ENCODE results near the gene PSMD14.

The PSMD14 gene

DNA sequence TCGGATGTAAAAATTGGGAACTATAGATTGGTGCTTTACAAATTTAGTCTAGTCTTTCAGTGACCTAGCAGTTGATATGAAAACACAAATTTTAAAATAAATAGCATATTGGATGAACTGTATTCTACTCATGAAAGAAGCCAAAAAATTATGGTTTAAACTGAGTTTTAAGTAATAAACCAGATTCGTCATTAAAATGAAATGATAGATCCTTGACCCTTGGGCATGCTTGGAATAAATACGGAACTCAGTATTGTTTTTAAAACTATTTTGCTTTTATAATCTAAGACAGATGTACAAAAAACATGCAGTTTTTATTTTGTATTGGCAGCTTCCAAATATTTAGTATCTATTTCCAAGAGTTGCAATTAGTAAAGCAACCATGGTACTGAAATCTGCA is 73.3 kb downstream of the PSMD14 start:
- DNase-seq (ENCODE audit: low read depth), result no peak
- TF ChIP-seq, protein P1, sequence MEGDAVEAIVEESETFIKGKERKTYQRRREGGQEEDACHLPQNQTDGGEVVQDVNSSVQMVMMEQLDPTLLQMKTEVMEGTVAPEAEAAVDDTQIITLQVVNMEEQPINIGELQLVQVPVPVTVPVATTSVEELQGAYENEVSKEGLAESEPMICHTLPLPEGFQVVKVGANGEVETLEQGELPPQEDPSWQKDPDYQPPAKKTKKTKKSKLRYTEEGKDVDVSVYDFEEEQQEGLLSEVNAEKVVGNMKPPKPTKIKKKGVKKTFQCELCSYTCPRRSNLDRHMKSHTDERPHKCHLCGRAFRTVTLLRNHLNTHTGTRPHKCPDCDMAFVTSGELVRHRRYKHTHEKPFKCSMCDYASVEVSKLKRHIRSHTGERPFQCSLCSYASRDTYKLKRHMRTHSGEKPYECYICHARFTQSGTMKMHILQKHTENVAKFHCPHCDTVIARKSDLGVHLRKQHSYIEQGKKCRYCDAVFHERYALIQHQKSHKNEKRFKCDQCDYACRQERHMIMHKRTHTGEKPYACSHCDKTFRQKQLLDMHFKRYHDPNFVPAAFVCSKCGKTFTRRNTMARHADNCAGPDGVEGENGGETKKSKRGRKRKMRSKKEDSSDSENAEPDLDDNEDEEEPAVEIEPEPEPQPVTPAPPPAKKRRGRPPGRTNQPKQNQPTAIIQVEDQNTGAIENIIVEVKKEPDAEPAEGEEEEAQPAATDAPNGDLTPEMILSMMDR (IDR thresholded peaks at IDR 0.05; ENCODE audit: low read depth, low read length, missing control alignments), result no peak
- no peak overlapping the region for H3K4me3 ChIP-seq (ENCODE audit: low read depth, low read length)
- in situ Hi-C loops (cut with HindIII; ENCODE audit: low sequenced_read_pairs), result no loop called here

- H3K4me3 ChIP-seq (ENCODE audit: low read depth, low read length), result no peak overlapping the region
- TF ChIP-seq, protein P1 (IDR thresholded peaks at IDR 0.05; ENCODE audit: low read depth, low read length, missing control alignments), result no peak
- DNase-seq (ENCODE audit: low read depth), result no peak
- in situ Hi-C loops (cut with HindIII; ENCODE audit: low sequenced_read_pairs), result no loop called here
These were observed 74.5 kb downstream of the PSMD14 start for GRCh38 chr2:161382747-161383146.

DNA sequence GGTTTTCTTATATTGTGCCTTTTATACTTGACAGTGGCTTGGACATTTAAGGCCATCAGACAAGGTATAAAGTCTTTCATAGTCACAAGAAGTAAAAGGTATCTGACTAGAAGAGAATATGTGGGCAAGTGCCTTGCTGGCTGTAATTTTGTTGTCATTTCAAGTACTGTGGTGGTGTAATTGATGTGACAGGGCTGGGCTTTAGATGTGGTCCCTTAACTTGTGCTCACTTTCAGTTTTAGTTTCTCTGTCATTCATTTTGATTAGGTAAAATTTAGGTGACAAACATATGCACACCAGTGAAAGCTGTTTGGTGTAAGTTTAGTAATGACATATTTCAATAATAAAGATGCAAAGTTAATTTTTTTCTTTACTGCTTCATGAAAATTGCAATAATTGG is 76.6 kb downstream of the PSMD14 start:
- TF ChIP-seq, protein P1 (IDR thresholded peaks at IDR 0.05; ENCODE audit: low read depth, low read length, missing control alignments), result no peak
- no peak for DNase-seq (ENCODE audit: low read depth)
- in situ Hi-C loops (cut with HindIII; ENCODE audit: low sequenced_read_pairs), result no loop called here
- H3K4me3 ChIP-seq (ENCODE audit: low read depth, low read length), result no peak overlapping the region

GRCh38 chr2:161386228-161386824 is 78.1 kb downstream of the PSMD14 start:
- in situ Hi-C loops (cut with HindIII; ENCODE audit: low sequenced_read_pairs), result no loop called here
- no peak overlapping the region for H3K4me3 ChIP-seq (ENCODE audit: low read depth, low read length)
- DNase-seq (ENCODE audit: low read depth), result no peak
- TF ChIP-seq, protein P1 (IDR thresholded peaks at IDR 0.05; ENCODE audit: low read depth, low read length, missing control alignments), result no peak

DNA sequence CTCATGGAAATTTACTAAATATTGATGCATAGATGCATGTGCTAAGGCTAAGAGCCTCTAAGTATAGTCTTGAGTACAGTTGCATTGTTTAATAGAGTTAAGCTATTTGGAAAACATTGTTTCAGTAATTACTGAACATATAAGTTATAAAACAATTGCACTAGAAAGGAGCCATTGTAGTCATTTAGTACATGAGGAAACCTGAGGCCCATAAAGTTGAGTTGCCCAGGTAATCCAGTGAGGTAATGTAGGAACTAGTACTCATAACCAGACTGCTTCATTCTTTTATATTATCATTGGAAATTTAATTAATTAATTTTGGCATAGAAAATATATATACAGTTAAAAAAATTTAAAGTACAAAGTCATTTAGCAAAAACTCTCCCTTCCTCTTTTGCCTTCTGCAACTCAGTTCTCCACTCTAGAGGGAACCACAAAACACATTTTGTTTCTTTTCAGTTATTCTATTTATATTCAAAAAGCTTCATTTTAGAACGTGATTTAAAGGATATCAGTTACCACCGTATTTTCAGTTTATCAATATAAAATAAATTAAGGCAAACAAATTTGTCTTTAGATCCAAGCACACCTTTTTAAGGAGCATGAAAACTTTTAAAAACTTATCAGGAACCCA is 80.0 kb downstream of the PSMD14 start:
- H3K4me3 ChIP-seq (ENCODE audit: low read depth, low read length), result no peak overlapping the region
- in situ Hi-C loops (cut with HindIII; ENCODE audit: low sequenced_read_pairs), result no loop called here
- DNase-seq (ENCODE audit: low read depth), result no peak
- TF ChIP-seq, protein P1 (IDR thresholded peaks at IDR 0.05; ENCODE audit: low read depth, low read length, missing control alignments), result no peak

DNA sequence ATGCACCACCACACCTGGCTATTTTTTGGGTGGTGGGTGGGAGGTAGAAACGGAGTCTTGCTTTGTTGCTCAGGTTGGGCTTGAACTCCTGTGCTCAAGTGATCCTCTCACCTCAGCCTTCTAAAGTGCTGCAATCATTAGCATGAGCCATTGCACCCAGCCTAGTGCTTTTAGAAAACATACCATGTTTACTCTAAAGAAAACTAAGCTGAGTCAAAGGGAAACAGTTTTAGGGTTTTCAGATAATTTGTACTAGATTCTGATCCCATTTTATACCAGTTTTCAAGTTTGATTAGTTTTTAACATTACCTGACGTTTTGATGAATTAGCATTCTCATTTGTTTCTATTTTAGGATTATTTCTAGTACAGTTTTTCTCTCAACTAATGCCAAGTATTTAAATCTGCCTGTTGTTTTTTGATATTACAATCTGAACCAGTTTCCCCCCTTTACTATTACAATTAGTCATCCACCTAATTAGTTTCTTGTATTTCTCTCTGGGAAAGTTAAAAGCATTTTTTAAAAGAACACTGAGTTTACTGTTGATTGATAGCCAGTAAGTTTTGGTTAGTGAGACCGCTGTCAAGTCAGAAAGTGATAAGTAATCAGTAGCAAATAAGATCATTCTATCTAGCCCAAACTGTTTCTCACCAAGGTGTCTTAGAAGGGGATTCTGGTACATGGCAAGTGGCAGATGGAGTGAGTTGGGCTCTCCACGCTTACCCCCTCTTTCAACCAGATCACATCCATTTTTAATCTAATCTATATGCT is 83.7 kb downstream of the PSMD14 start:
- in situ Hi-C loops (cut with HindIII; ENCODE audit: low sequenced_read_pairs), result no loop called here
- no peak overlapping the region for H3K4me3 ChIP-seq (ENCODE audit: low read depth, low read length)
- TF ChIP-seq, protein P1 (IDR thresholded peaks at IDR 0.05; ENCODE audit: low read depth, low read length, missing control alignments), result no peak
- DNase-seq (ENCODE audit: low read depth), result no peak
